Spinal cord (tissue), 10 donors: ENCODE data around the gene TTC39B. TPM values are rescaled to one million over a fixed set of nuclear protein-coding genes. Genes with fewer than 3 reads are reported as not detected.
A peak's percentile ranks its signal among the peaks of the same experiment; 100 is the strongest.

Experiments used
- DNase-seq, 6 donors: peaks; one replicate each; pipeline versions ENCODE4 v3.0.0 to v3.0.0-alpha.2; 2013 to 2015; ENCODE audit warnings: low spot score in 6 of 6, low read depth in 4 of 6
- H3K27ac ChIP-seq: one replicate; pipeline ENCODE4 v1.5.1; 2013; ENCODE audit warnings: low read depth, low read length, control low read depth
- H3K27me3 ChIP-seq: one replicate; pipeline ENCODE4 v1.6.1; 2013; ENCODE audit warnings: low read length; ENCODE audit not compliant: control insufficient read depth, insufficient read depth
- H3K36me3 ChIP-seq: one replicate; pipeline ENCODE4 v1.6.1; 2013; ENCODE audit warnings: low read length; ENCODE audit not compliant: control insufficient read depth, insufficient read depth
- H3K4me1 ChIP-seq: one replicate; pipeline ENCODE4 v1.6.1; 2013; ENCODE audit warnings: low read length; ENCODE audit not compliant: control insufficient read depth, insufficient read depth
- H3K4me3 ChIP-seq: one replicate; pipeline ENCODE4 v1.5.1; 2013; ENCODE audit warnings: low read depth, low read length, control low read depth
- H3K9me3 ChIP-seq: one replicate; pipeline ENCODE4 v1.6.1; 2013; ENCODE audit warnings: low read length; ENCODE audit not compliant: control insufficient read depth, insufficient read depth
- WGBS: methylation state at CpG from one replicate; pipeline ENCODE4 v1.1.5; 2013; ENCODE audit warnings: missing lambda C conversion rate; ENCODE audit not compliant: insufficient coverage; 5-methylcytosine and 5-hydroxymethylcytosine counted together
- polyA plus RNA-seq, 2 donors: library from polyadenylated mRNA; unstranded; fragments of 120-200 nt; gene quantifications; one replicate each; pipeline ENCODE4 v1.2.1, GENCODE V29; 2013; ENCODE audit not compliant: insufficient read length in 2 of 2
- total RNA-seq, 2 donors: library from RNA; depleted of rRNA in 1 of 2; stranded (reverse); fragments of 120-200 nt in 1 of 2; fragments of >200 nt in 1 of 2; gene quantifications; one replicate each; pipeline versions ENCODE4 v1.2.3 to v1.2.4, GENCODE V29; 2013 to 2014
- donor health status: healthy.

TTC39B gene
- total and polyA plus RNA-seq, 4 donors, result 5.3 to 25.2 (median 10.1) TPM

GRCh38 chr9:15253197-15253596 lies 53.8 kb downstream of the TTC39B start:
- Histone ChIP-seq H3K27me3 (no peaks in the 10 kb centered on the region), H3K9me3 (no peaks in the 10 kb centered on the region), H3K4me3 (no peak overlapping the region), H3K36me3 (no peaks in the 10 kb centered on the region), H3K27ac (no peak overlapping the region), H3K4me1 (no peaks in the 10 kb centered on the region)
- WGBS, result no CpG with 5 or more reads among the region's 1 CpG
- DNase-seq, result no peak

- H3K36me3 ChIP-seq, result no peaks in the 10 kb centered on the region
- no peaks in the 10 kb centered on the region for H3K9me3 ChIP-seq
- no peak overlapping the region for H3K27ac ChIP-seq
- H3K4me3 ChIP-seq, result peak overlapping the region; percentile 26
- peak in 4 of 6 donors; percentile 10 to 84 (median 42) for DNase-seq
- no peaks in the 10 kb centered on the region for H3K4me1 ChIP-seq
- no peaks in the 10 kb centered on the region for H3K27me3 ChIP-seq
- 20% methylated on average over 1 of the region's 3 CpGs for WGBS
Measured at GRCh38 chr9:15249981-15250380, 57.0 kb downstream of the TTC39B start.

DNA sequence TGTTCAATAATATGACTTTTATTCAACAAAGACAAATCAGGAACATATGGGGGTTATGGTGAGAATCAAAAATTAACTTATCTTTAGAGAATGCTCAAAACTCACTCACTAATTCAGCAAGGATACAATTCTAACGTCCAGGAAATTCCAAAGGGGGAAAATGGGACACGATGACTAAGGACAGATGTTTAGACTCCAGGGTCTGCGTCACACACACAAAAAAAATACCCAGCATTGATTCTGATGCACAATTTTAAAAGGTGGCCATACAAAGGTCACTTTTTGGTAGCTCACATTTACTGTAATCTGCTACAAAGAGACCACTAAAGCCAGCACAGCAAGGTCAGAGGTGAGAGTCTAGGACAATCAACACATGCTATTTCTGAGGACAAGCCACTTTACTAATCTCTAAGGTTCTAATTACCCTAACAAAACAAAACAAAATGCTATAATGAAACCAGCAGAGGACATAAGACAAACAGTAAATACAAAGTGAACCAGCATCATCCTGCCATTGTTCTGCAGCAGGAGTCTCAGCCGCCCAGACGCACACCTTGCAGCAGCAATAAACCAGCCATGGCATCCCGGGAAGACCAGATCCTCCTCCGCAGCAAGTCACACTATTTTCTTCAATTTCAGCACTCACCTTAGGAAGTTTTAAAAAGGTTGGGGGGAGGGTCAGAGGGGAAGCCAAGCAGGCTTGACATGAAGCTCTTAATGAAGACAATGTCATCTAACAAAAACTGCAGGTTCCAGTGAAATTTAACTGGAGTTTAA lies 57.8 kb downstream of the TTC39B start:
- Histone ChIP-seq H3K4me3 (peak overlapping the region; percentile 26), H3K9me3 (no peaks in the 10 kb centered on the region), H3K27me3 (no peaks in the 10 kb centered on the region), H3K36me3 (no peaks in the 10 kb centered on the region), H3K27ac (no peak overlapping the region), H3K4me1 (no peaks in the 10 kb centered on the region)
- 44% methylated on average over 3 of the region's 7 CpGs for WGBS
- peak in 1 of 6 donors; percentile 64 for DNase-seq

GRCh38 chr9:15248621-15249020 lies 58.4 kb downstream of the TTC39B start:
- peak in 1 of 6 donors; percentile 73 for DNase-seq
- H3K27ac ChIP-seq, result no peak overlapping the region
- WGBS, result no CpG with 5 or more reads among the region's 2 CpGs
- H3K4me3 ChIP-seq, result no peak overlapping the region
- H3K4me1 ChIP-seq, result no peaks in the 10 kb centered on the region
- no peaks in the 10 kb centered on the region for H3K36me3 ChIP-seq
- H3K9me3 ChIP-seq, result no peaks in the 10 kb centered on the region
- no peaks in the 10 kb centered on the region for H3K27me3 ChIP-seq

- peak in 2 of 6 donors; percentile 6 to 22 for DNase-seq
- H3K27me3 ChIP-seq, result no peaks in the 10 kb centered on the region
- no peaks in the 10 kb centered on the region for H3K36me3 ChIP-seq
- no peaks in the 10 kb centered on the region for H3K4me1 ChIP-seq
- H3K9me3 ChIP-seq, result no peaks in the 10 kb centered on the region
- no peak overlapping the region for H3K4me3 ChIP-seq
- H3K27ac ChIP-seq, result no peak overlapping the region
Measured at GRCh38 chr9:15248081-15248480, 58.9 kb downstream of the TTC39B start.

DNA sequence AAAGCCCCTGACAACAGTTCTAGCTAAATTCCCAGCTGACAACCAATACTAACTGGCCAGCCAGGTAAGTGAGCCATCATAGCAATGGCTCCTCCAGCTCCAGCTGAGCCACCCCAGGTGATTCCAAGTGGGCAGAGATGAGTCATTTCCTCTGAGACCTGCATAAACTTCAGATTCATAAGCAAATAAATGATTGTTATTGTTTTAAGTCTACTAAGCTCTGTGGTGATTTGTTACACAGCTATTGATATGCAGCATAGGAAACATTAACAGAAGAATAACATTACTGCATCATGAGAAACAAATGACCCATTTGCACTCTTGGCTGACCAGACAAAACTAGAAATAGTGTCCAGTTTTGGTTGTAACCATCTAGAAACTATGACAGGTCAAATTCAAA lies 60.3 kb downstream of the TTC39B start:
- no peaks in the 10 kb centered on the region for H3K9me3 ChIP-seq

DNA sequence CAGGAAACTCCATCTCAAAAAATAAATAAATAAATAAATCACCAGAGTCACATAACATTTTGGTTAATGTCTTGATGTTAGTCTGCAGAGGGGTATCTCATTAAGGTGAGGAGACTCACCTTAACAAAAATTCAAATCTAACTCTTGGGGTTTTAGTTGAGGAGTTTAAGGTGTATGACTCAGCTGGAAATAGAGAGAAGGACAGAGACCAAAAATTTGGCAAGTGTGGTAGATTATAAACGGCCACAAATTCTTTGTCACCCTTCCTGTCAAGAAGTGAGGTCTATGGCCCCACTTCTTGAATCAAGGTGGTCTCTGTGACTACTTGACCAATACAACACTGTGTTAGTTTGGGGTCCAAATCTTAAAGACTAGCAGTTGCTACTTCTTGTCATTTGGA lies 60.8 kb downstream of the TTC39B start:
- DNase-seq, result no peak
- H3K9me3 ChIP-seq, result no peaks in the 10 kb centered on the region
- H3K36me3 ChIP-seq, result no peaks in the 10 kb centered on the region
- no peaks in the 10 kb centered on the region for H3K27me3 ChIP-seq
- no peak overlapping the region for H3K4me3 ChIP-seq
- H3K4me1 ChIP-seq, result no peaks in the 10 kb centered on the region
- WGBS, result no CpG with 5 or more reads among the region's 1 CpG
- H3K27ac ChIP-seq, result no peak overlapping the region

More for the DNA sequence above, 60.3 kb downstream of the TTC39B start:
- Histone ChIP-seq H3K4me1 (no peaks in the 10 kb centered on the region), H3K27me3 (no peaks in the 10 kb centered on the region), H3K36me3 (no peaks in the 10 kb centered on the region), H3K27ac (no peak overlapping the region), H3K4me3 (no peak overlapping the region)
- no peak for DNase-seq

- Histone ChIP-seq H3K27ac (no peak overlapping the region), H3K4me3 (no peak overlapping the region), H3K36me3 (no peaks in the 10 kb centered on the region), H3K9me3 (no peaks in the 10 kb centered on the region), H3K27me3 (no peaks in the 10 kb centered on the region), H3K4me1 (no peaks in the 10 kb centered on the region)
- peak in 1 of 6 donors; percentile 7 for DNase-seq
- 89% methylated on average over 4 of the region's 4 CpGs for WGBS
Measured at GRCh38 chr9:15244001-15244441, 63.0 kb downstream of the TTC39B start.

- no peaks in the 10 kb centered on the region for H3K4me1 ChIP-seq
- H3K4me3 ChIP-seq, result no peak overlapping the region
- DNase-seq, result no peak
- no peak overlapping the region for H3K27ac ChIP-seq
- H3K9me3 ChIP-seq, result peaks cover under 1% of the 10 kb centered on the region
- H3K27me3 ChIP-seq, result no peaks in the 10 kb centered on the region
- H3K36me3 ChIP-seq, result no peaks in the 10 kb centered on the region
- WGBS, result no CpG with 5 or more reads among the region's 1 CpG
Measured at GRCh38 chr9:15243081-15243480, 63.9 kb downstream of the TTC39B start.

DNA sequence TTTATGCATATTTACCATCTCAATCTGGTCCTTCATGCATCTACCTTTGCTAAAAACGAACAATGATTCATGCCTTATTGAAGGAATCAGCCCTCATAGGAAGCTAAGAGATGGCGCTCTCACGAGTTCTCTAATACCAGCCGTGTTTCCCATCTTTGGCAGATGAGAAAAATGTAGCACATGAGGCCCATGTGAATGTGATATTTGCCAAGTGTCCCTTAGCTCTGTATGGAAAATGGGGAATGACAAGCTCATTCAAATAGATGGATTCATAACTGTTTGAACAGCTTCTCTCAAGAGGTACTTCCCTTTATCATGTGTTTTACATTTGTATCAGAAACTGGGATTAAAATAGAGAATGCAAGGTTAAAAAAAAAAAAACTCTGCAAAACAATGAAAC lies 66.1 kb downstream of the TTC39B start:
- 100% methylated on average over 1 of the region's 4 CpGs for WGBS
- no peak for DNase-seq
- H3K27me3 ChIP-seq, result no peaks in the 10 kb centered on the region

More for the DNA sequence above, 66.1 kb downstream of the TTC39B start:
- Histone ChIP-seq H3K36me3 (no peaks in the 10 kb centered on the region), H3K4me1 (no peaks in the 10 kb centered on the region), H3K9me3 (peaks cover 6% of the 10 kb centered on the region), H3K4me3 (no peak overlapping the region), H3K27ac (no peak overlapping the region)
